ENCODE data around the gene CNOT6. TPM values are rescaled to one million over a fixed set of nuclear protein-coding genes. Genes with fewer than 3 reads are reported as not detected.

Gene CNOT6
- total and polyA plus RNA-seq, 4 donors: 1.4 to 25.0 (median 4.2) TPM

GRCh38 chr5:180558232-180558631, 64.1 kb downstream of the CNOT6 start:
- Histone ChIP-seq H3K36me3 (ENCODE audit: control insufficient read depth in 4 of 4, insufficient read depth in 3 of 4, low read depth in 1 of 4, low read length in 3 of 4) (peaks cover 1 to 23% (median 11%) of the 10 kb centered on the region in 4 donors), H3K4me1 (ENCODE audit: control insufficient read depth in 4 of 4, insufficient read depth in 4 of 4, low read length in 3 of 4) (no peaks in the 10 kb centered on the region), H3K9ac (ENCODE audit: low read depth in 1 of 2, low read length in 2 of 2) (no peak overlapping the region), H3K27ac (ENCODE audit: low read depth in 1 of 2, low read length in 2 of 2) (no peak overlapping the region), H3K27me3 (ENCODE audit: control insufficient read depth in 4 of 4, insufficient read depth in 4 of 4, low read length in 3 of 4) (no peaks in the 10 kb centered on the region), H3K9me3 (ENCODE audit: control insufficient read depth in 4 of 4, low read length in 3 of 4) (no peaks in the 10 kb centered on the region), H3K4me3 (ENCODE audit: low read depth in 1 of 3, low read length in 3 of 3) (no peak overlapping the region)
- WGBS: 98% methylated on average over 11 of the region's 11 CpGs
- TF ChIP-seq RAD21 (IDR thresholded peaks at IDR 0.05): no peak
- TF ChIP-seq, protein P1, sequence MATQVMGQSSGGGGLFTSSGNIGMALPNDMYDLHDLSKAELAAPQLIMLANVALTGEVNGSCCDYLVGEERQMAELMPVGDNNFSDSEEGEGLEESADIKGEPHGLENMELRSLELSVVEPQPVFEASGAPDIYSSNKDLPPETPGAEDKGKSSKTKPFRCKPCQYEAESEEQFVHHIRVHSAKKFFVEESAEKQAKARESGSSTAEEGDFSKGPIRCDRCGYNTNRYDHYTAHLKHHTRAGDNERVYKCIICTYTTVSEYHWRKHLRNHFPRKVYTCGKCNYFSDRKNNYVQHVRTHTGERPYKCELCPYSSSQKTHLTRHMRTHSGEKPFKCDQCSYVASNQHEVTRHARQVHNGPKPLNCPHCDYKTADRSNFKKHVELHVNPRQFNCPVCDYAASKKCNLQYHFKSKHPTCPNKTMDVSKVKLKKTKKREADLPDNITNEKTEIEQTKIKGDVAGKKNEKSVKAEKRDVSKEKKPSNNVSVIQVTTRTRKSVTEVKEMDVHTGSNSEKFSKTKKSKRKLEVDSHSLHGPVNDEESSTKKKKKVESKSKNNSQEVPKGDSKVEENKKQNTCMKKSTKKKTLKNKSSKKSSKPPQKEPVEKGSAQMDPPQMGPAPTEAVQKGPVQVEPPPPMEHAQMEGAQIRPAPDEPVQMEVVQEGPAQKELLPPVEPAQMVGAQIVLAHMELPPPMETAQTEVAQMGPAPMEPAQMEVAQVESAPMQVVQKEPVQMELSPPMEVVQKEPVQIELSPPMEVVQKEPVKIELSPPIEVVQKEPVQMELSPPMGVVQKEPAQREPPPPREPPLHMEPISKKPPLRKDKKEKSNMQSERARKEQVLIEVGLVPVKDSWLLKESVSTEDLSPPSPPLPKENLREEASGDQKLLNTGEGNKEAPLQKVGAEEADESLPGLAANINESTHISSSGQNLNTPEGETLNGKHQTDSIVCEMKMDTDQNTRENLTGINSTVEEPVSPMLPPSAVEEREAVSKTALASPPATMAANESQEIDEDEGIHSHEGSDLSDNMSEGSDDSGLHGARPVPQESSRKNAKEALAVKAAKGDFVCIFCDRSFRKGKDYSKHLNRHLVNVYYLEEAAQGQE (IDR thresholded peaks at IDR 0.05): no peak
- no peak for TF ChIP-seq TAF1 (conservative IDR thresholded peaks at IDR 0.05)
- TF ChIP-seq FOXA2 (IDR thresholded peaks at IDR 0.05): no peak
- TF ChIP-seq, protein P2, sequence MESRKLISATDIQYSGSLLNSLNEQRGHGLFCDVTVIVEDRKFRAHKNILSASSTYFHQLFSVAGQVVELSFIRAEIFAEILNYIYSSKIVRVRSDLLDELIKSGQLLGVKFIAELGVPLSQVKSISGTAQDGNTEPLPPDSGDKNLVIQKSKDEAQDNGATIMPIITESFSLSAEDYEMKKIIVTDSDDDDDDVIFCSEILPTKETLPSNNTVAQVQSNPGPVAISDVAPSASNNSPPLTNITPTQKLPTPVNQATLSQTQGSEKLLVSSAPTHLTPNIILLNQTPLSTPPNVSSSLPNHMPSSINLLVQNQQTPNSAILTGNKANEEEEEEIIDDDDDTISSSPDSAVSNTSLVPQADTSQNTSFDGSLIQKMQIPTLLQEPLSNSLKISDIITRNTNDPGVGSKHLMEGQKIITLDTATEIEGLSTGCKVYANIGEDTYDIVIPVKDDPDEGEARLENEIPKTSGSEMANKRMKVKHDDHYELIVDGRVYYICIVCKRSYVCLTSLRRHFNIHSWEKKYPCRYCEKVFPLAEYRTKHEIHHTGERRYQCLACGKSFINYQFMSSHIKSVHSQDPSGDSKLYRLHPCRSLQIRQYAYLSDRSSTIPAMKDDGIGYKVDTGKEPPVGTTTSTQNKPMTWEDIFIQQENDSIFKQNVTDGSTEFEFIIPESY (IDR thresholded peaks at IDR 0.05): no peak
- TF ChIP-seq, protein P3, sequence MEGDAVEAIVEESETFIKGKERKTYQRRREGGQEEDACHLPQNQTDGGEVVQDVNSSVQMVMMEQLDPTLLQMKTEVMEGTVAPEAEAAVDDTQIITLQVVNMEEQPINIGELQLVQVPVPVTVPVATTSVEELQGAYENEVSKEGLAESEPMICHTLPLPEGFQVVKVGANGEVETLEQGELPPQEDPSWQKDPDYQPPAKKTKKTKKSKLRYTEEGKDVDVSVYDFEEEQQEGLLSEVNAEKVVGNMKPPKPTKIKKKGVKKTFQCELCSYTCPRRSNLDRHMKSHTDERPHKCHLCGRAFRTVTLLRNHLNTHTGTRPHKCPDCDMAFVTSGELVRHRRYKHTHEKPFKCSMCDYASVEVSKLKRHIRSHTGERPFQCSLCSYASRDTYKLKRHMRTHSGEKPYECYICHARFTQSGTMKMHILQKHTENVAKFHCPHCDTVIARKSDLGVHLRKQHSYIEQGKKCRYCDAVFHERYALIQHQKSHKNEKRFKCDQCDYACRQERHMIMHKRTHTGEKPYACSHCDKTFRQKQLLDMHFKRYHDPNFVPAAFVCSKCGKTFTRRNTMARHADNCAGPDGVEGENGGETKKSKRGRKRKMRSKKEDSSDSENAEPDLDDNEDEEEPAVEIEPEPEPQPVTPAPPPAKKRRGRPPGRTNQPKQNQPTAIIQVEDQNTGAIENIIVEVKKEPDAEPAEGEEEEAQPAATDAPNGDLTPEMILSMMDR (IDR thresholded peaks at IDR 0.05; ENCODE audit: low read depth, low read length, missing input control): no peak
- TF ChIP-seq FOXA1 (IDR thresholded peaks at IDR 0.05): no peak
- TF ChIP-seq HNF4A (conservative IDR thresholded peaks at IDR 0.05): no peak
- TF ChIP-seq JUND (IDR thresholded peaks at IDR 0.05): no peak
- TF ChIP-seq GABPA (IDR thresholded peaks at IDR 0.05 in 1 of 2, conservative IDR thresholded peaks at IDR 0.05 in 1 of 2): no peak
- no peak for DNase-seq (ENCODE audit: low spot score)

- no peak for TF ChIP-seq FOXA1 (IDR thresholded peaks at IDR 0.05)
- TF ChIP-seq, protein P4, sequence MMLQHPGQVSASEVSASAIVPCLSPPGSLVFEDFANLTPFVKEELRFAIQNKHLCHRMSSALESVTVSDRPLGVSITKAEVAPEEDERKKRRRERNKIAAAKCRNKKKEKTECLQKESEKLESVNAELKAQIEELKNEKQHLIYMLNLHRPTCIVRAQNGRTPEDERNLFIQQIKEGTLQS (IDR thresholded peaks at IDR 0.05): no peak
- TF ChIP-seq, protein P5, sequence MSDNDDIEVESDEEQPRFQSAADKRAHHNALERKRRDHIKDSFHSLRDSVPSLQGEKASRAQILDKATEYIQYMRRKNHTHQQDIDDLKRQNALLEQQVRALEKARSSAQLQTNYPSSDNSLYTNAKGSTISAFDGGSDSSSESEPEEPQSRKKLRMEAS (IDR thresholded peaks at IDR 0.05): no peak
- TF ChIP-seq, protein P2 (IDR thresholded peaks at IDR 0.05): no peak
- no peak for TF ChIP-seq GABPA (IDR thresholded peaks at IDR 0.05 in 1 of 2, conservative IDR thresholded peaks at IDR 0.05 in 1 of 2)
- TF ChIP-seq NR2F2 (IDR thresholded peaks at IDR 0.05): no peak
- TF ChIP-seq JUND (IDR thresholded peaks at IDR 0.05): no peak
- no peak for TF ChIP-seq FOXA2 (IDR thresholded peaks at IDR 0.05)
- TF ChIP-seq TAF1 (conservative IDR thresholded peaks at IDR 0.05): no peak
- TF ChIP-seq EGR1 (IDR thresholded peaks at IDR 0.05; ENCODE audit: low read depth in 2 of 2): no peak
- TF ChIP-seq, protein P1 (IDR thresholded peaks at IDR 0.05): no peak
- no peak for TF ChIP-seq YY1 (IDR thresholded peaks at IDR 0.05)
- no peak for TF ChIP-seq SP1 (IDR thresholded peaks at IDR 0.05)
- no peak for TF ChIP-seq RXRA (IDR thresholded peaks at IDR 0.05)
- TF ChIP-seq HNF4G (IDR thresholded peaks at IDR 0.05): no peak
- no peak for TF ChIP-seq RAD21 (IDR thresholded peaks at IDR 0.05)
Observed at GRCh38 chr5:180563994-180564393, 69.8 kb downstream of the CNOT6 start.

More at GRCh38 chr5:180563994-180564393, 69.8 kb downstream of the CNOT6 start:
- H3K9ac ChIP-seq (ENCODE audit: low read depth in 1 of 2, low read length in 2 of 2): no peak overlapping the region
- no peak for DNase-seq (ENCODE audit: low spot score)
- H3K4me1 ChIP-seq (ENCODE audit: control insufficient read depth in 4 of 4, insufficient read depth in 4 of 4, low read length in 3 of 4): no peaks in the 10 kb centered on the region
- H3K27ac ChIP-seq (ENCODE audit: low read depth in 1 of 2, low read length in 2 of 2): no peak overlapping the region
- H3K36me3 ChIP-seq (ENCODE audit: control insufficient read depth in 4 of 4, insufficient read depth in 3 of 4, low read depth in 1 of 4, low read length in 3 of 4): peaks cover 7 to 26% (median 17%) of the 10 kb centered on the region in 4 donors
- no peaks in the 10 kb centered on the region for H3K9me3 ChIP-seq (ENCODE audit: control insufficient read depth in 4 of 4, low read length in 3 of 4)
- no peak overlapping the region for H3K4me3 ChIP-seq (ENCODE audit: low read depth in 1 of 3, low read length in 3 of 3)
- H3K27me3 ChIP-seq (ENCODE audit: control insufficient read depth in 4 of 4, insufficient read depth in 4 of 4, low read length in 3 of 4): no peaks in the 10 kb centered on the region
- 91% methylated on average over 3 of the region's 3 CpGs for WGBS
